ENCODE measurements around the gene VAV3.

DNA sequence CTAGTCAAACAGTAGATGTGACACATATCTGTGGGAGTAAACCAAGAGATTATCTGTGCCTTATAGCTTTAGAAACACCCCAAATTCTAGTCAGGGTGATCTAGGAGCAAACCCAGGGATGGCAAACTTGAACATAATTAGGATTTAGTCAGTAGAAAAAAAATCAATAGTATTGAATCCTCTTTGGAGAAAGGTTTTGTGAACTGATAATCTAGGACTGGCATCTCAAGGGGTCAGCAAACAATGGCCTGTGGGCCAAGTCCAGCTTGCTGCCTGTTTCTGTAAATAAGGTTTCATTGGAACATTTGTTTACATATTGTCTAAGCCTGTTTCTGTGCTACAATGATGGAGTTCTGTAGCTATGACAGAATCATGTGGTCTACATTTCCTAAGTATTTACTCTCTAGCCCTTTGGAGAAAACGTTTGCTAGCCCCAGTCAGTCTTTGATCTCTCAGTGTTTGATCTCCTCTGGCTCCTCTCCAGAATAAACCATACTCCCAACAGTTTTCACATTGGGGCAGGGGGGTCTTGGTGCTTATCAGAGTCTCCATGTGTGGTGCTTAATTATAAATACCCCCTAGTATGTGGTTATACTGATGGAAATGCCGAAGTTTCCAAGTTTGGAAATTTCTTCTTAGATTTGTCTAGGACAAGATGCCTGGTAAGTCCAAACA is 438.3 kb downstream of the VAV3 start:
- TF ChIP-seq, protein P1, sequence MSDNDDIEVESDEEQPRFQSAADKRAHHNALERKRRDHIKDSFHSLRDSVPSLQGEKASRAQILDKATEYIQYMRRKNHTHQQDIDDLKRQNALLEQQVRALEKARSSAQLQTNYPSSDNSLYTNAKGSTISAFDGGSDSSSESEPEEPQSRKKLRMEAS (IDR thresholded peaks at IDR 0.05; ENCODE audit: low read depth, low read length) = no peak
- TF ChIP-seq, protein P2, sequence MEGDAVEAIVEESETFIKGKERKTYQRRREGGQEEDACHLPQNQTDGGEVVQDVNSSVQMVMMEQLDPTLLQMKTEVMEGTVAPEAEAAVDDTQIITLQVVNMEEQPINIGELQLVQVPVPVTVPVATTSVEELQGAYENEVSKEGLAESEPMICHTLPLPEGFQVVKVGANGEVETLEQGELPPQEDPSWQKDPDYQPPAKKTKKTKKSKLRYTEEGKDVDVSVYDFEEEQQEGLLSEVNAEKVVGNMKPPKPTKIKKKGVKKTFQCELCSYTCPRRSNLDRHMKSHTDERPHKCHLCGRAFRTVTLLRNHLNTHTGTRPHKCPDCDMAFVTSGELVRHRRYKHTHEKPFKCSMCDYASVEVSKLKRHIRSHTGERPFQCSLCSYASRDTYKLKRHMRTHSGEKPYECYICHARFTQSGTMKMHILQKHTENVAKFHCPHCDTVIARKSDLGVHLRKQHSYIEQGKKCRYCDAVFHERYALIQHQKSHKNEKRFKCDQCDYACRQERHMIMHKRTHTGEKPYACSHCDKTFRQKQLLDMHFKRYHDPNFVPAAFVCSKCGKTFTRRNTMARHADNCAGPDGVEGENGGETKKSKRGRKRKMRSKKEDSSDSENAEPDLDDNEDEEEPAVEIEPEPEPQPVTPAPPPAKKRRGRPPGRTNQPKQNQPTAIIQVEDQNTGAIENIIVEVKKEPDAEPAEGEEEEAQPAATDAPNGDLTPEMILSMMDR (IDR thresholded peaks at IDR 0.05 in 2 of 3, conservative IDR thresholded peaks at IDR 0.05 in 1 of 3; ENCODE audit: control insufficient read depth in 2 of 3, extremely low read depth in 1 of 3, insufficient read depth in 1 of 3, low read depth in 3 of 3, low read length in 3 of 3) = no peak
- no peak for TF ChIP-seq CHD1 (IDR thresholded peaks at IDR 0.05; ENCODE audit: low read depth, low read length)
- TF ChIP-seq, protein P3, sequence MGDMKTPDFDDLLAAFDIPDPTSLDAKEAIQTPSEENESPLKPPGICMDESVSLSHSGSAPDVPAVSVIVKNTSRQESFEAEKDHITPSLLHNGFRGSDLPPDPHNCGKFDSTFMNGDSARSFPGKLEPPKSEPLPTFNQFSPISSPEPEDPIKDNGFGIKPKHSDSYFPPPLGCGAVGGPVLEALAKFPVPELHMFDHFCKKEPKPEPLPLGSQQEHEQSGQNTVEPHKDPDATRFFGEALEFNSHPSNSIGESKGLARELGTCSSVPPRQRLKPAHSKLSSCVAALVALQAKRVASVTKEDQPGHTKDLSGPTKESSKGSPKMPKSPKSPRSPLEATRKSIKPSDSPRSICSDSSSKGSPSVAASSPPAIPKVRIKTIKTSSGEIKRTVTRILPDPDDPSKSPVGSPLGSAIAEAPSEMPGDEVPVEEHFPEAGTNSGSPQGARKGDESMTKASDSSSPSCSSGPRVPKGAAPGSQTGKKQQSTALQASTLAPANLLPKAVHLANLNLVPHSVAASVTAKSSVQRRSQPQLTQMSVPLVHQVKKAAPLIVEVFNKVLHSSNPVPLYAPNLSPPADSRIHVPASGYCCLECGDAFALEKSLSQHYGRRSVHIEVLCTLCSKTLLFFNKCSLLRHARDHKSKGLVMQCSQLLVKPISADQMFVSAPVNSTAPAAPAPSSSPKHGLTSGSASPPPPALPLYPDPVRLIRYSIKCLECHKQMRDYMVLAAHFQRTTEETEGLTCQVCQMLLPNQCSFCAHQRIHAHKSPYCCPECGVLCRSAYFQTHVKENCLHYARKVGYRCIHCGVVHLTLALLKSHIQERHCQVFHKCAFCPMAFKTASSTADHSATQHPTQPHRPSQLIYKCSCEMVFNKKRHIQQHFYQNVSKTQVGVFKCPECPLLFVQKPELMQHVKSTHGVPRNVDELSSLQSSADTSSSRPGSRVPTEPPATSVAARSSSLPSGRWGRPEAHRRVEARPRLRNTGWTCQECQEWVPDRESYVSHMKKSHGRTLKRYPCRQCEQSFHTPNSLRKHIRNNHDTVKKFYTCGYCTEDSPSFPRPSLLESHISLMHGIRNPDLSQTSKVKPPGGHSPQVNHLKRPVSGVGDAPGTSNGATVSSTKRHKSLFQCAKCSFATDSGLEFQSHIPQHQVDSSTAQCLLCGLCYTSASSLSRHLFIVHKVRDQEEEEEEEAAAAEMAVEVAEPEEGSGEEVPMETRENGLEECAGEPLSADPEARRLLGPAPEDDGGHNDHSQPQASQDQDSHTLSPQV (IDR thresholded peaks at IDR 0.05) = no peak

Data from GM12878 (cell line).